Uterus (tissue), 2 donors: ENCODE results near the gene RPUSD2.

Experiments
- POLR2A ChIP-seq, 2 donors: fragments of 450-650 bp; IDR thresholded peaks; one replicate each; pipeline ENCODE4 v1.6.1; 2016; ENCODE audit warnings: antibody characterized with exemption in 2 of 2, mild to moderate bottlenecking in 1 of 2, moderate library complexity in 1 of 2
- TF ChIP-seq, protein P1 (sequence below), 4 experiments: fragments of 200-600 bp in 2 of 4; fragments of 450-650 bp in 2 of 4; sonication (generic) in 2 of 4; IDR thresholded peaks; one replicate each; pipeline ENCODE4 v1.5.1; 2016 to 2019; ENCODE audit warnings: antibody characterized with exemption in 4 of 4, mild to moderate bottlenecking in 2 of 4, moderate library complexity in 1 of 4

DNA sequence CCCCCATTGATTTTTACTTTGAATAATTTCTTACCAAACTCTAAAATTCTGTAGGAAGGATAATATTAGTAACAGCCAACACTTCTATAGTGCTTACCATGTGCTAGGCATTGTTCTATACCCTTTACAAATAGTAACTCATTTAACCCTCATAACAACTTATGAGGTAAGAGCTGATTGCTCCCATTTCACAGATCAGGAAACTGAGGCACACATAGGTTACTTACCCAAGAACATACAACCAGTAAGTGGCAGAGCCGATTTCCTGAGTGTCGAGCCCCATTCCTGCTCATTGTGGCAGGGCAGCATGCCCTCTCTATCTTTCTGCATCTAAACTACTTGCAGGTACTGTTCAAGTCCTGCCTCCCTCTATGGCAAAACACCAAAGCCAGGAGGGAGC lies 13.2 kb upstream of the RPUSD2 start:
- TF ChIP-seq, protein P1, sequence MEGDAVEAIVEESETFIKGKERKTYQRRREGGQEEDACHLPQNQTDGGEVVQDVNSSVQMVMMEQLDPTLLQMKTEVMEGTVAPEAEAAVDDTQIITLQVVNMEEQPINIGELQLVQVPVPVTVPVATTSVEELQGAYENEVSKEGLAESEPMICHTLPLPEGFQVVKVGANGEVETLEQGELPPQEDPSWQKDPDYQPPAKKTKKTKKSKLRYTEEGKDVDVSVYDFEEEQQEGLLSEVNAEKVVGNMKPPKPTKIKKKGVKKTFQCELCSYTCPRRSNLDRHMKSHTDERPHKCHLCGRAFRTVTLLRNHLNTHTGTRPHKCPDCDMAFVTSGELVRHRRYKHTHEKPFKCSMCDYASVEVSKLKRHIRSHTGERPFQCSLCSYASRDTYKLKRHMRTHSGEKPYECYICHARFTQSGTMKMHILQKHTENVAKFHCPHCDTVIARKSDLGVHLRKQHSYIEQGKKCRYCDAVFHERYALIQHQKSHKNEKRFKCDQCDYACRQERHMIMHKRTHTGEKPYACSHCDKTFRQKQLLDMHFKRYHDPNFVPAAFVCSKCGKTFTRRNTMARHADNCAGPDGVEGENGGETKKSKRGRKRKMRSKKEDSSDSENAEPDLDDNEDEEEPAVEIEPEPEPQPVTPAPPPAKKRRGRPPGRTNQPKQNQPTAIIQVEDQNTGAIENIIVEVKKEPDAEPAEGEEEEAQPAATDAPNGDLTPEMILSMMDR (IDR thresholded peaks at IDR 0.05): no peak
- TF ChIP-seq POLR2A (IDR thresholded peaks at IDR 0.05): no peak
